ENCODE data around the gene SLCO2A1.
A peak's percentile ranks its signal among the peaks of the same experiment; 100 is the strongest.

The SLCO2A1 gene

DNA sequence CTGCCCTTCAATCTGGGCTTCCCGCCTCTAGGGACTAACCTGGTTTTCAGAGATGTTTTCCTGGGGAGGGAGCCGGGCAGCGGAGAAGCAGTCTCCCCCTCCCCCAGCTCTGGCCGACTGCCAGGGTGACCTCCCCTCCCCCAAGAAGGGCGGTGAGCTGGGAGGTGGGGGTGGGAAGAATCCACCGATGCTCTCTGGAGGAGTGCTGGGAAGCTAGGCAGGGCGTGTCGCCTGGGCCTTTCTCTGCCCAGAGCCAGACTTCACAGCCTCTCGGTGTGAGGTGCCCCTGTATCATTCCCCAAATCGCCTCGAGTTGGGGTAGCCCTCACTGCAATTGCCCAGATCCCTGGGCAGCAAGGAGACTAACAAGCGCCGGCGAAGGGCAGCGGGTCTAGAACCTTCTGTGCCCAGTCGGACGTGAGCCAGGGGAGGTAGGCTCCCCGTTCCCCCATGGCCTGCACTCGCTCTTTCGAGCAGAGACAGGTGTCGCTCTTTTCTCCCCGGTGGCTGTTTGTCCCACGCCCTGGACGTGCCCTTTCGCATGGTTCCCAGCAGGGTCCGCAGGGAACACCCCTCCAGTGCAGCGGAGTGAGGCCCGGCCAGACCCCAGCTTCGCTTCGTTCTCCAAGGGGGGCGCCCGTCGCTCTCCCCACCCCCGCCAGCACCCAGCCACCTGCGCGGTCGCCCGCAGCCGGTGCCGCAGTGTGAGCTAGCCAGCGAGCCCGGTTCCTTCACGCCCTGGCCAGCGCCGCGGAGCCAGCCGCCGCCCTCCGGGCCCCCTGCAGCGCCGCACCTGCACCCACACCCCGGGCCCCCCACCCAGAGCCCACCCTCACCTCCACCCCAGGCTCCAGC, 135.1 kb downstream of the SLCO2A1 start:
- no peak for DNase-seq

DNA sequence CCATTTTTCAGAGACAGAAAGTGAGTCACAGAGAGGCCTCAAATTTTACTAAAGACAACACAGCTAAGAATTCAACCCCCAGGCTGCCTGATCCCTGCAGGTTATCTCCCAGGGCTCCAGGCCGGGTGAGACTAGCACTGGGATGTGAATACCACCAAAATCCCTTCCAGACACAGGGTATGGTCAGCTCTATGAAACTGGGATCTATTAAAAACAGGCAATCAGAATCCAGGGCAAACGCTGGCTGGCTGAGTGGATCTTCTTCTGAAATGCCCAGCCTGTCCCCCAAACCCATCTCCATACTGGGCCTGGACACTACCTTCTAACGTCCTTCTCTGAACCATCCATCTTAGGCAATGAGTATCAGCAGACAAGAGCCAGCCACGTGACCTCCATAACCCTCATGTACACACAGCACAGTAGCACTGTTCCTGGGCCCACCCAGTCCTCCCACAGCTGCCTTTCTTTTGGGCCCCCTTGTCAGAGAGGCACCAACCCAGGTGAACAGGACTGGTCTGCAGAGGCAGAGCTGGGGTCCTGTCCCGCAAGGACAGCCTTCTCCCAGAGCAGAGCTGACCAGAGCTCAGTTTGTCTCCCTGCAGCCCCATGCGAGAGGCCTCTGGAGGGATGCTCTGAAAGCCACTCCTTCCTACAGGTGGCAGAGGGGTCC, 135.9 kb downstream of the SLCO2A1 start:
- DNase-seq, result no peak

- DNase-seq, result no peak
Observed at GRCh38 chr3:133892541-133893231, 137.0 kb downstream of the SLCO2A1 start.

DNA sequence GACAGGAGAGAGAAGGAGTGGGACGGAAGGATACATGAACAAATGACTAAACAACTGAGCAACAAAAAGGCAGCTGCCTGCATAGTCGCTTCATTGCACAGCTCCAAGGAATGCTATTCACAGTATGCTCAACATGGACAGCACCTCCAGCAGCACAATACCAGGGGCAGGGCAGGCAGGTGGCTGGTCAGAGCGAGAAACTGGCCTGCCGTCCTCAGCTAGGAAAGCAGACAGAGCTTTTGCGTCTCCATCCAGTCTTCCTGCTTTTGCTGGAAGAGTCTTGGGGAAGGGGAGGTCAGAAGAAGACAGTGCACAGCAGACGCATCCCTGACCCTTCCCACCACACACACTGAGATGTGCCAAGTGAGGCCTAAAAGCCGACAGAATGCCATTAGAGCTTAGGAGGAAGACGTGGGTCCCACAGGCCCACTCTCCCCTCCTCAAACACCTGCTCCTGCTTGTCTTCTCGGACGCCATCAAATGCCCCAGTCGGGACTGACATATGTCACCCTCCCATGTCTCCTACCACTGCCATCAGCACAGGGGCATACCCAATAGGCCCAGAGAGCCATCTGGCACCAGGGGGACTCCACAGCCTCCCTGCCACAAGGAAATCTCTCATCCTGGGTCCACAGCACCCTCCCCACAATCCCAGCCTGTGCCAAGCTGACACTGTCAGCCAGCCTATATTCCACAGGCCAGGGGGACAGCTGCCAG, 137.9 kb downstream of the SLCO2A1 start:
- DNase-seq, result no peak

DNA sequence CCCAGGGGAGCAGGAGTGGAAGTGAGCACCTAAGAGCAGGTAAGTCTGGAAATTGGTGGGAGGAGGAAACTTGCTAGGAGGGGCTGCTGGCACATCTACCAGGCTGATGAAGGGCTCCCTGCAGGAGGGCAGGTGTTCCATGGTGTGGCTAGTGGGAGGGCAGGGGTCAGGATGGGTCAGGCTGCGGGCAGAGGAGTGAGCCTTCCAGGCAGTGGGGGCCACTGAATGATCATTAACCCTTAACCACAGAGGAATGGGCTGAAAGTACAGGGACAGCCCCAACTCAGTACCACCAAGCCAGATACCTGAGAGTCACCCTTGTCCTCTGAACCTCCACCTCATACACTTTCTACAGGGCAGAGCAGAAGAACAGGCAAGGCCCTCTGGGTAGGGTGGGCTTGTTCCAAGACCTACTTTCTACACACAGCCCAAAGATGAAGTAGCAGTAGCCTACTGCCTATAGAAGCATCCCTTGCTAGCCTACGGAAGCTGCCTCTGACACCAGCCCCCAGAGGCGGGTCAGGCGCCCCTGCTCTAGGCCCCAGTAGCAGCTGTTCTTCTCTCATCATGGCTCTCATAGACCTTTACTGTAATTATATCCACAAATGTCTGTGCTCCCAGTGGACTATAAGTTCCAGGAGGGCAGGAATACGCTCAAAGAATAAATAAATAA, 138.6 kb downstream of the SLCO2A1 start:
- DNase-seq, result no peak

DNA sequence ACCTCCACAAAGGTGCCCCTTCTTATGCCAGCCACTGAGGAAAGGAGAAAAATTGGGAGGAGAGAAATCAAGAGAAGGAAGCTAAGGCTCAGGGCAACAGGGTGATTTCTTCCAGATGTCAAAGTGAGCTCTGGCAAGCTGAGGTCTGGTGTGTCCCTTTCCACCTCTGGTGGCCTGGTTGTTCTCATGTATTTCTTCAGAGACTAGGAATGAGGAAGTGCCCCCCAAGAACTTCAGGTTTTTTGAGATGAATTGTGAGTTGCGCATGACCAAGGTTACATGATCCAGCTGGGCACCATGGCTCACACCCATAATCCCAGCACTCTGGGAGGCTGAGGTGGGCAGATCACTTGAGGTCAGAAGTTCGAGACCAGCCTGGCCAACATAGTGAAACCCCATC, 139.7 kb downstream of the SLCO2A1 start:
- DNase-seq, result no peak

DNA sequence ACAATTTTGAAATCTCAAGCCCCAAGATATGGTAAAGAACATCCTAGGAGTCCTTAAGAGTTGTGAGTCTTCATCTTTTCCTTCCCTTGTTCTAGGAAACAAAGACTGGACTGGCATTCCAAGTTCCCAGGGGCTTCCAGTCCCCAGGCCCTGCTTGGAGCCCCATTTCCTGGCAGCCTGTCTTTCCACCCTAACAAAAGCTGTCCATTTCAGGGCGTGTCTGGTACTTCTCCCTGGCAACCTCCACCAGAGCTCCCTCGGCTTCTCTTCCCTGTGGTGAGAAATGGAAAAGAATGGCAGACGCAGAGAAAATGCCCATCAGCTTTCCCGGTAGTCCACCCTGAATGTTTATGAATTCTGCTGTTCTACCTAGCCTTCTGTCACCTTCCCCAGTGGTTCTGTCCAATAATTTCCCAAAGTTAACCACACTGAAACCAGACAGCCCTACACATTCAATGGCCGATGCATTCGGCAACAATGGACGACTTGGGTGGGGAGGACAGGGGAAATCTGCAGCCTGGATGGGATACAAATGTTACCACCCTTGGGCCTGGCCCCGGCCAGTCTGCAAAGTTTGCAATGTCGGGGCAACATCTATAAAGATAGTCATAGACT, 140.9 kb downstream of the SLCO2A1 start:
- DNase-seq, result no peak

DNA sequence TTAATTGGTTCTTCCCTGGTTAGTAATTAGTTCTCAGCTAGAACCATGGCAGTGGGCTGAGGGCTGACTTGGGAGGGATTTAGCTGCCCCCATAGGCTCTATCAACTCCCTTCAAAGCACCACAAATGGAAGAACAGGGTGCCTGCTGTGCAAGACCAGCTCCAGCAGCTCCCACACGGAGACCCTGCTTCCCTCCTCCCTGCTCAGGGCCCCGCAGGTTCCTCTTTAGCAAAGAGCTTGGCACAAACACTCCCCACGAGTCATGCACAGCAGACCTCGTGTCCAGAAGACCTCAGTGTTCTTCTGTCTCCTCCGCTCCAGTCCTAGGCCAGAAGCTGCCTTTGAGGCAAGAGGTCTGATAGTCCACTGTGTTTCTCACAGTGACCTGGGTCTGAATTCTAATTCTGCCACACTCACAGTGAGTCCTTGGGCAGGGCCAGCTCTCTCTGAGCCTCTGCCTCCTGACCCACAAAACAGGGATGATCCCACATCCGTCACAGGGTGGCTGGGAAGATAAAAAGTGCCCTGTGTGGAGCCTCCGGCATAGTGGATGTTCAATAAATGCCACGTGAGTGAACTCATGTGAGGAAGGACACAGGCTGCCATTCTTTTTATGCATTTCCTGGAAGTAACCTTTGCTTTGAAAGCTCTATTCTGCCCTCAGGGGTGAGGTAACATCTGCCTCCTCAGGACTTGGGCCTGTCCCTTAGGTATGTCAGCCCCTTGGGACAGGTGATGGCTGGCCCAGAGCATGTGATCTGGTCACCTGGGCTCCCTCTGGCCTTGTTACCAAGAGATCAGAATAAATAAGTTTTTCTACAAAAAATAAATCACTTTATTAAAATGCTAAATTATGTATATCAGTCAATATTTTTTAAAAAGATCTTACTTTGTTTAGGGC, 141.7 kb downstream of the SLCO2A1 start:
- peak; percentile 1 to 56 for DNase-seq

- no peak for DNase-seq
Observed at GRCh38 chr3:133887074-133887802, 142.5 kb downstream of the SLCO2A1 start.

DNA sequence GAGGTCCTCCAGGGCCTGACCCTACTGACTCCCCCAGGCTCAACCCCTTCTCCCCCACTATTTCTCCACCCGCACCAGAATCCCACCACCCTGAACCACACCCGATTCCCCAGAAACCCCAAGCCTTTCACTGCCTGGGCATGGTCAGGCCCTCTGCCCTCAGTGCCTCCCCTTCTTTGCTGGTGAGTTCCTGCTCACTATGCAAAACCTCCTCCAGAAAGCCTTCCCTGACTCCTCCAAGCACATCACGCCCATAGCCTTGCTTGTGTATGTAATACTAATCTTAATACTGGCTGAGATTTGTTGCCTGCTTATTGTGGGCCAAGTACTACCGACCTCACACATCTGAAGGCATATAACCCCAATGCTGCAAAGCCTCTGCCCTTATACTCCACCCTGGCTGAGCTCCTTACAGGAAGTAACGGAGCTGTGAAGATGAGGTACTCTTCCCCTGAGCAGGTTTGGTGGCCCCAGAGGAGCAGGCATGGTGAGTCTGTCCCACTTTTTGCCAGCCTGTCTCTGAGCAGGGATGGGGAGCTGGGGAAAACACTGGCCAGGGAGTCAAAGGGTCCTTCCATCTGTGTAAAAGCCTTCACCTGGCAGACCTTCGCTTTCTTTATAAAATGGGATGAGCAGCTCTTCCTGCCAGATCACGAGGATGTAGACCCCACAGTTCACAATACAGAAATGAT, 143.5 kb downstream of the SLCO2A1 start:
- no peak for DNase-seq

DNA sequence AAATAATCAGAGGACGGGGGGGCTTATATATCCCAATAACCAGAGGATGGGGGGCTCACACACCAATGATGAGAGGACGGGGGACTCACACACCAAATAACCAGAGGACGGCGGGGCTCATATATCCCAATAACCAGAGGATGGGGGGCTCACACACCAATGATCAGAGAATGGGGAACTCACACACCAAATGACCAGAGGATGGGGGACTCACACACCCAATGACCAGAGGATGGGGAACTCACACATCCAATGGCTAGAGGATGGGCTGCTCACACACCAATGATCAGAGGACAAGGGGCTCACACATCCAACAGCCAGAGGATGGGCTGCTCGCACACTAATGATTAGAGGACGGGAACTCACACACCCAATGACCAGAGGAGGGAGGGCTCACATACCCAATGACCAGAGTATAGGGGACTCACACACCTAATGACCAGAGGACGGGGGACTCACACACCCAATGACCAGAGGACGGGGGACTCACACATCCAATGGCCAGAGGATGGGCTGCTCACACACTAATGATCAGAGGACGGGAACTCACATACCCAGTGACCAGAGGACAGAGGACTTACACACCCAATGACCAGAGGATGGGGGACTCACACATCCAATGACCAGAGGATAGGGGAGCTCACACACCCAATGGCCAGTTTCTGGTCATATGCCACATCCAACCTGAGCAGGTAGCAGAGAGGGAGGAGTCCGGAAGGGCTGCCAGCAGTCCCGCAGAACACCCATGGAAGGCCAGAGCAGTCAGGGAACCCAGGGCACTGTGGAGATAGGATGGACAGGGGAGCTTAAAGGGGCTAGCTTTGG, 144.6 kb downstream of the SLCO2A1 start:
- no peak for DNase-seq

DNA sequence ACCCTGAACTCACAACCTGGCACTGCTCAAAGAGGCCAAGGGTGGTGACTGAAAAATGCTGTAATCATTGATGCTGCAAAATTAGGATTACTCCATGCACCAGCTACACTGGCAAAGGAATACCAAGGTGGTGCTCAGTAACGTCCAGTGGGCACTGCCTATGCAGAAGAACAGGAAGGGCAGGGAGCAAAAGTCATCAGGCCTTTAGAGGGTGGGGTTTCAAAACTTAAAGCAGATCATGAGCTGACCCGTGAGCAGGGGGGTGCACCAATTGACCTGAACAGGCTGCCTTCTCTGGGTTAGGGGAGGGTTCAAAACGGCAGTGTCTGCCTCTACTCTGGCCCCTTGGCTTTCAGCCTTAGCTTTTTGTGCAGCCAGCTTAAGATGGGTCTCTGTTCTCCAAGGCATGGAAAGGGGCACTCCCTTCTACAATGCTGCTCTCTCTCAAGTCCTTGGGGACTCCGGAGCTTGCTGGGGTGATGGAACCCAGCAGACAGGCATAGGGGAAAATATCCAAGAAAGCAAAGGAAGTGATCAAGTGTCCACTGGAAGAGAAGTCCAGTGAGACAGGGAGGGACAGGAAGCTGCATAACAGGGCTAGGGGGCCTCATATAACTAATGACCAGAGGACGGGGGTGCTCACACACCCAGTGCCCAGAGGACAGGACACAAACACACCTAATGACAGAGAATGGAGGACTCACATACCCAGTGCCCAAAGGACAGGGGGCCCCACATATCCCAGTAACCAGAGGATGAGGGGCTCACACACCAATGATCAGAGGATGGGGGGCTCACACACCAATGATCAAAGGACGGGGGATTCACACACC, 145.5 kb downstream of the SLCO2A1 start:
- DNase-seq, result no peak

- no peak for DNase-seq
Observed at GRCh38 chr3:133883641-133884040, 146.1 kb downstream of the SLCO2A1 start.

DNA sequence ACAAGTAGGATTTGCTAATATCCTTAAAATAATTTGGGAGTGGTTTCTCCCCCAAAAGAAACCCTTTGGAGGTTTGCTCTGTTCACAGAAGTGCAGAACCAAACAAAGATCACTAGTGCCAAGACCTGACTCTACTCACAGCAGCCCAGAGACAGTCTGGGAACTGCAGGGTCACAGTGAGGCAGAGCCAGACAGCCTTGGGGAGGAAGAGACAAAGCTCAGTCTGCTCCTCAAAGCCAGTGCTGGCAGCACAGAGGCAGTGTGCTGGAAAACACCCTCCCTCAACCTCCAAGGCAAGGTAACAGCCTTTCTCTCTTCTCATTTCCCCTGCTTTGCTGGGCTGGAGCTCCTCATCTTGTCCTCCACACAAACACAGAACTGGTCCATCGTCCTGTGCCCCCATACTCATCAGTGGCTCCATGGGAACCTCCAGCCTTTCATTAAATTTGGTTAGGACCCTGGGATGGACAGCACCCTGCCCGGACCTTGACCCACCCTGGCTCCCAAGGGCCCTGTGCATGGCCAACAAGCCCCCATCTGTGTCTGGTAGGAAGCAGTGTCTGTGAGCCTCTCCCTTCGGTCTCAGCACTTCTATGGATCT, 146.6 kb downstream of the SLCO2A1 start:
- DNase-seq, result no peak

DNA sequence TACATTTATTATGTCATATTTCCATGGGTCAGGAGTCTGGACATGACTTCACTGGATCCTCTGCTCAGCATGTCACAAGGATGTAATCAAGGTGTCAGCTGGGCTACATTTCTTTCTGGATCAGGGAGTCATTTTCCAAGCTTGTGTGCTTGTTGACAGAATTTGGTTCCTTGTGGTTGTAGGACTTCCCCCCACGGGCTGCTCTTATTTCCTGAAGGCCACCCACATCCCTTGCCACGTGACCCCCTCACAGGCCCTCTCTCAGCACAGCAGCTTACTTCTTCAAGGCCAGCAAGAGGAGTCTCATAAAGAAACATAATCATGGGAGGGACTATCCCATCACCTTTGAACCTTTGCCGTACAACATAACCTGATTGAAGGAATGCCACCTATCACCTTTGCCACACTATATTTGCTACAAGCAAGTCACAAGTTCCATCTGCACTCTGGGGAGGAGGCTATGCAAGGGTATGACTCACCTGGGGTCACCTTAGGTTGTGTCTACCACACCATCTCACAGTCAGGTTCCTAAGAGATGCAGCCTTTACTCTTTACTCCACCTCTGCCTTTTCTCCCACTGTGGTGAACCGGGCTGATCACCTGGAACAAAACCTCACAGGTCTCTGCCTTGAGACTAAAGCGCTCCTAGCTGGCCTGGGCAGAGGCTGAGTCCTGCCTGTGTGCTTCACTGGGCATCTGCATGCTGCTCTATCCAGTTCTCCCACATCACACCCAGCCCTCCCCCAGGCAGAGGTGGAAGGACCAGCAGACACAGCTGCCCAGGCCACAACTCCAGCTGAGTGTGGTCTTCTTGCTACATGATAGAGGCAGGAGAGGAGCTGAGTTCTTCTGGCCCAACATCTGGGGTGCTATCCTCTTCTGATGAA, 147.5 kb downstream of the SLCO2A1 start:
- peak; percentile 18 to 71 for DNase-seq

- no peak for DNase-seq
Observed at GRCh38 chr3:133881492-133881891, 148.2 kb downstream of the SLCO2A1 start.
